HEK293 (cell line): ENCODE data around the gene NPTX1.
A peak's percentile ranks its signal among the peaks of the same experiment; 100 is the strongest.

ENCODE experiments used
- CTCF ChIA-PET: fragments of 350-600 bp; formaldehyde crosslinking; extraction: SDS; loops from one replicate; lab custom pipeline; 2021; ENCODE audit warnings: antibody characterized with exemption; lab: Yijun Ruan, JAX
- POLR2A ChIA-PET: fragments of 300-600 bp; formaldehyde crosslinking; extraction: SDS; loops from one replicate; lab custom pipeline; 2020; ENCODE audit warnings: antibody characterized with exemption, inconsistent platforms; lab: Yijun Ruan, JAX
- H3K27ac ChIP-seq: fragments of 200-500 bp; sonication (Bioruptor generic); 2 replicates; pipeline ENCODE4 v1.5.1; 2014; ENCODE audit warnings: low read depth, low read length, control low read depth, inconsistent platforms; ENCODE audit errors: extremely low read depth
- H3K36me3 ChIP-seq, 2 experiments: fragments of 200-500 bp in 1 of 2; sonication (Bioruptor generic) in 1 of 2; 1 replicate in 1 of 2; 2 replicates in 1 of 2; pipeline ENCODE4 v1.5.1; 2014 to 2017; ENCODE audit warnings: inconsistent platforms in 2 of 2, low read length in 2 of 2; ENCODE audit not compliant: control insufficient read depth in 2 of 2, insufficient read depth in 1 of 2
- H3K4me1 ChIP-seq: fragments of 200-500 bp; sonication (Bioruptor generic); 2 replicates; pipeline ENCODE4 v1.5.1; 2014; ENCODE audit warnings: mild to moderate bottlenecking, low read length, inconsistent platforms; ENCODE audit not compliant: control insufficient read depth, insufficient read depth
- H3K4me3 ChIP-seq: 2 replicates; pipeline ENCODE4 v1.5.1; 2011; ENCODE audit warnings: low read depth, mild to moderate bottlenecking, control low read depth, low read length, moderate library complexity
- H3K9me3 ChIP-seq: fragments of 200-500 bp; sonication (Bioruptor generic); 2 replicates; pipeline ENCODE4 v1.5.1; 2014; ENCODE audit warnings: low read depth, low read length, inconsistent platforms; ENCODE audit not compliant: control insufficient read depth, insufficient read depth
- BCL11B ChIP-seq: fragments of 450-650 bp; formaldehyde crosslinking; IDR thresholded peaks from 2 replicates; pipeline ENCODE4 v1.5.1; 2016; ENCODE audit warnings: low read depth, missing biosample characterization, missing genetic modification characterization
- ELK4 ChIP-seq: IDR thresholded peaks from 2 replicates; pipeline ENCODE4 v1.6.1; 2011; ENCODE audit warnings: mild to moderate bottlenecking, low read depth, low read length, borderline replicate concordance
- FEZF1 ChIP-seq: fragments of 450-650 bp; formaldehyde crosslinking; IDR thresholded peaks from 2 replicates; pipeline ENCODE4 v1.5.1; 2016; ENCODE audit warnings: missing biosample characterization, missing genetic modification characterization
- GLIS1 ChIP-seq: fragments of 450-650 bp; formaldehyde crosslinking; IDR thresholded peaks from 2 replicates; pipeline ENCODE4 v1.5.1; 2016; ENCODE audit warnings: missing biosample characterization, missing genetic modification characterization
- GLIS2 ChIP-seq: fragments of 450-650 bp; formaldehyde crosslinking; IDR thresholded peaks from 2 replicates; pipeline ENCODE4 v1.5.1; 2016; ENCODE audit warnings: missing biosample characterization, missing genetic modification characterization
- HOXC10 ChIP-seq: sonication (generic); formaldehyde crosslinking; IDR thresholded peaks from 2 replicates; pipeline ENCODE4 v1.8.1; 2023; ENCODE audit warnings: mild to moderate bottlenecking, missing genetic modification reagents
- MZF1 ChIP-seq: fragments of 450-650 bp; formaldehyde crosslinking; IDR thresholded peaks from 2 replicates; pipeline ENCODE4 v1.5.1; 2017; ENCODE audit warnings: missing biosample characterization, missing genetic modification characterization, borderline replicate concordance
- PRDM6 ChIP-seq: fragments of 450-650 bp; formaldehyde crosslinking; IDR thresholded peaks from 2 replicates; pipeline ENCODE4 v1.5.1; 2017; ENCODE audit warnings: missing biosample characterization, missing genetic modification characterization
- SP2 ChIP-seq: fragments of 450-650 bp; formaldehyde crosslinking; IDR thresholded peaks from 2 replicates; pipeline ENCODE4 v1.5.1; 2016; ENCODE audit warnings: missing biosample characterization, missing genetic modification characterization
- SP3 ChIP-seq: fragments of 450-650 bp; formaldehyde crosslinking; IDR thresholded peaks from 2 replicates; pipeline ENCODE4 v1.5.1; 2016; ENCODE audit warnings: missing biosample characterization, missing genetic modification characterization
- ZFP69B ChIP-seq: fragments of 450-650 bp; formaldehyde crosslinking; IDR thresholded peaks from 2 replicates; pipeline ENCODE4 v1.5.1; 2016; ENCODE audit warnings: missing biosample characterization, missing genetic modification characterization
- ZIC2 ChIP-seq: fragments of 450-650 bp; formaldehyde crosslinking; IDR thresholded peaks from 2 replicates; pipeline ENCODE4 v1.5.1; 2016; ENCODE audit warnings: missing biosample characterization, missing genetic modification characterization
- ZNF133 ChIP-seq: fragments of 450-650 bp; formaldehyde crosslinking; IDR thresholded peaks from 2 replicates; pipeline ENCODE4 v1.5.1; 2016; ENCODE audit warnings: missing biosample characterization, missing genetic modification characterization
- ZNF140 ChIP-seq: fragments of 450-650 bp; formaldehyde crosslinking; IDR thresholded peaks from 2 replicates; pipeline ENCODE4 v1.5.1; 2016; ENCODE audit warnings: missing biosample characterization, missing genetic modification characterization
- ZNF202 ChIP-seq: fragments of 450-650 bp; formaldehyde crosslinking; IDR thresholded peaks from 2 replicates; pipeline ENCODE4 v1.5.1; 2016; ENCODE audit warnings: missing biosample characterization, missing genetic modification characterization, borderline replicate concordance
- ZNF214 ChIP-seq: fragments of 450-650 bp; formaldehyde crosslinking; IDR thresholded peaks from 2 replicates; pipeline ENCODE4 v1.5.1; 2017; ENCODE audit warnings: missing biosample characterization, mild to moderate bottlenecking, missing genetic modification characterization, borderline replicate concordance
- ZNF239 ChIP-seq: fragments of 450-650 bp; formaldehyde crosslinking; IDR thresholded peaks from 2 replicates; pipeline ENCODE4 v1.5.1; 2016; ENCODE audit warnings: missing biosample characterization, missing genetic modification characterization
- ZNF266 ChIP-seq: fragments of 450-650 bp; formaldehyde crosslinking; IDR thresholded peaks from 2 replicates; pipeline ENCODE4 v1.5.1; 2016; ENCODE audit warnings: missing biosample characterization, missing genetic modification characterization, low read depth
- ZNF514 ChIP-seq: fragments of 450-650 bp; formaldehyde crosslinking; IDR thresholded peaks from 2 replicates; pipeline ENCODE4 v1.5.1; 2016; ENCODE audit warnings: missing biosample characterization, missing genetic modification characterization
- ZNF585B ChIP-seq: fragments of 450-650 bp; formaldehyde crosslinking; IDR thresholded peaks from 2 replicates; pipeline ENCODE4 v1.5.1; 2016; ENCODE audit warnings: missing biosample characterization, missing genetic modification characterization
- ZNF600 ChIP-seq: fragments of 450-650 bp; formaldehyde crosslinking; IDR thresholded peaks from 2 replicates; pipeline ENCODE4 v1.5.1; 2016; ENCODE audit warnings: missing biosample characterization, missing genetic modification characterization
- ZNF792 ChIP-seq: fragments of 450-650 bp; formaldehyde crosslinking; IDR thresholded peaks from 2 replicates; pipeline ENCODE4 v1.5.1; 2016; ENCODE audit warnings: missing biosample characterization, missing genetic modification characterization
- ZSCAN4 ChIP-seq: fragments of 450-650 bp; formaldehyde crosslinking; IDR thresholded peaks from 2 replicates; pipeline ENCODE4 v1.5.1; 2017; ENCODE audit warnings: missing biosample characterization, missing genetic modification characterization
- TF ChIP-seq, protein P1 (sequence below): fragments of 450-650 bp; formaldehyde crosslinking; IDR thresholded peaks from 2 replicates; pipeline ENCODE4 v1.5.1; 2017; ENCODE audit warnings: missing biosample characterization, missing genetic modification characterization
- TF ChIP-seq, protein P2 (sequence below): fragments of 450-650 bp; formaldehyde crosslinking; IDR thresholded peaks from 2 replicates; pipeline ENCODE4 v1.5.1; 2016; ENCODE audit warnings: missing biosample characterization, missing genetic modification characterization

The NPTX1 gene

GRCh38 chr17:80441598-80442322 is 34.6 kb downstream of the NPTX1 start:
- H3K4me3 ChIP-seq = no peak overlapping the region
- TF ChIP-seq ZNF140 = no peak
- TF ChIP-seq ZNF792 (tag by site-specific recombination) = no peak
- TF ChIP-seq BCL11B = no peak
- TF ChIP-seq ZNF202 = no peak
- no peak for TF ChIP-seq ZNF133 (tag by site-specific recombination)
- TF ChIP-seq HOXC10 (CRISPR knock-in tag) = no peak
- no peak for TF ChIP-seq ZNF239 (tag by site-specific recombination)
- no peak for TF ChIP-seq PRDM6 (tag by site-specific recombination)
- no peak for TF ChIP-seq SP2 (tag by site-specific recombination)
- no peak for TF ChIP-seq FEZF1 (tag by site-specific recombination)
- TF ChIP-seq ZSCAN4 (tag by site-specific recombination) = no peak
- no peak for TF ChIP-seq ELK4
- TF ChIP-seq, protein P1, sequence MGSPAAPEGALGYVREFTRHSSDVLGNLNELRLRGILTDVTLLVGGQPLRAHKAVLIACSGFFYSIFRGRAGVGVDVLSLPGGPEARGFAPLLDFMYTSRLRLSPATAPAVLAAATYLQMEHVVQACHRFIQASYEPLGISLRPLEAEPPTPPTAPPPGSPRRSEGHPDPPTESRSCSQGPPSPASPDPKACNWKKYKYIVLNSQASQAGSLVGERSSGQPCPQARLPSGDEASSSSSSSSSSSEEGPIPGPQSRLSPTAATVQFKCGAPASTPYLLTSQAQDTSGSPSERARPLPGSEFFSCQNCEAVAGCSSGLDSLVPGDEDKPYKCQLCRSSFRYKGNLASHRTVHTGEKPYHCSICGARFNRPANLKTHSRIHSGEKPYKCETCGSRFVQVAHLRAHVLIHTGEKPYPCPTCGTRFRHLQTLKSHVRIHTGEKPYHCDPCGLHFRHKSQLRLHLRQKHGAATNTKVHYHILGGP (tag by site-specific recombination) = no peak
- TF ChIP-seq MZF1 = no peak
- TF ChIP-seq, all 188 proteins: peak for 0
- H3K27ac ChIP-seq = no peak overlapping the region
- no peaks in the 10 kb centered on the region for H3K36me3 ChIP-seq
- CTCF ChIA-PET = interaction anchor here (0.7 kb wide), 1 partner anchor 468 kb away, joined by 6 read pairs; no protein-coding TSS in a partner anchor
- POLR2A ChIA-PET = interaction anchor here (0.6 to 2.4 kb wide), 2 partner anchors 13 to 103 kb away, joined by 3 to 13 read pairs; partner anchors contain the start of gene RPTOR
- H3K4me1 ChIP-seq = no peaks in the 10 kb centered on the region
- no peaks in the 10 kb centered on the region for H3K9me3 ChIP-seq

GRCh38 chr17:80441133-80441578 is 35.3 kb downstream of the NPTX1 start:
- POLR2A ChIA-PET = interaction anchor here (0.7 to 2.4 kb wide), 2 partner anchors 10 to 14 kb away, joined by 3 to 13 read pairs; no protein-coding TSS in a partner anchor
- Histone ChIP-seq H3K9me3 (no peaks in the 10 kb centered on the region), H3K4me1 (no peaks in the 10 kb centered on the region), H3K36me3 (no peaks in the 10 kb centered on the region), H3K27ac (no peak overlapping the region), H3K4me3 (no peak overlapping the region)
- TF ChIP-seq SP3 (no peak), ZNF600 (tag by site-specific recombination) (0 out of 2 replicates have a peak, but pooled peaks have one; percentile 22), GLIS1 (peak; percentile 53; the same call in 1 of the 2 replicates), ZNF214 (tag by site-specific recombination) (no peak), ZNF266 (tag by site-specific recombination) (no peak), GLIS2 (peak; percentile 47; the same call in 1 of the 2 replicates), ZNF514 (tag by site-specific recombination) (no peak), SP2 (tag by site-specific recombination) (peak; percentile 61), ZNF585B (tag by site-specific recombination) (no peak), ZNF140 (no peak), ZFP69B (tag by site-specific recombination) (peak; percentile 29; the same call in 1 of the 2 replicates), ZIC2 (tag by site-specific recombination) (peak; percentile 75)
- TF ChIP-seq, protein P2, sequence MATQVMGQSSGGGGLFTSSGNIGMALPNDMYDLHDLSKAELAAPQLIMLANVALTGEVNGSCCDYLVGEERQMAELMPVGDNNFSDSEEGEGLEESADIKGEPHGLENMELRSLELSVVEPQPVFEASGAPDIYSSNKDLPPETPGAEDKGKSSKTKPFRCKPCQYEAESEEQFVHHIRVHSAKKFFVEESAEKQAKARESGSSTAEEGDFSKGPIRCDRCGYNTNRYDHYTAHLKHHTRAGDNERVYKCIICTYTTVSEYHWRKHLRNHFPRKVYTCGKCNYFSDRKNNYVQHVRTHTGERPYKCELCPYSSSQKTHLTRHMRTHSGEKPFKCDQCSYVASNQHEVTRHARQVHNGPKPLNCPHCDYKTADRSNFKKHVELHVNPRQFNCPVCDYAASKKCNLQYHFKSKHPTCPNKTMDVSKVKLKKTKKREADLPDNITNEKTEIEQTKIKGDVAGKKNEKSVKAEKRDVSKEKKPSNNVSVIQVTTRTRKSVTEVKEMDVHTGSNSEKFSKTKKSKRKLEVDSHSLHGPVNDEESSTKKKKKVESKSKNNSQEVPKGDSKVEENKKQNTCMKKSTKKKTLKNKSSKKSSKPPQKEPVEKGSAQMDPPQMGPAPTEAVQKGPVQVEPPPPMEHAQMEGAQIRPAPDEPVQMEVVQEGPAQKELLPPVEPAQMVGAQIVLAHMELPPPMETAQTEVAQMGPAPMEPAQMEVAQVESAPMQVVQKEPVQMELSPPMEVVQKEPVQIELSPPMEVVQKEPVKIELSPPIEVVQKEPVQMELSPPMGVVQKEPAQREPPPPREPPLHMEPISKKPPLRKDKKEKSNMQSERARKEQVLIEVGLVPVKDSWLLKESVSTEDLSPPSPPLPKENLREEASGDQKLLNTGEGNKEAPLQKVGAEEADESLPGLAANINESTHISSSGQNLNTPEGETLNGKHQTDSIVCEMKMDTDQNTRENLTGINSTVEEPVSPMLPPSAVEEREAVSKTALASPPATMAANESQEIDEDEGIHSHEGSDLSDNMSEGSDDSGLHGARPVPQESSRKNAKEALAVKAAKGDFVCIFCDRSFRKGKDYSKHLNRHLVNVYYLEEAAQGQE (tag by site-specific recombination) = peak; percentile 99
- CTCF ChIA-PET = interaction anchor here (0.7 kb wide), 1 partner anchor 469 kb away, joined by 6 read pairs; no protein-coding TSS in a partner anchor
